Ectodermal cell (in vitro differentiated cells): Measurements from ENCODE around the gene POU2F1.

Experiments
- H3K27ac ChIP-seq: 2 replicates; pipeline ENCODE4 v1.7.0; 2013; ENCODE audit warnings: mild to moderate bottlenecking, low read depth, low read length; ENCODE audit not compliant: insufficient read depth, poor library complexity, severe bottlenecking
- H3K27me3 ChIP-seq: 2 replicates; pipeline ENCODE4 v1.7.0; 2013; ENCODE audit warnings: mild to moderate bottlenecking, low read length; ENCODE audit not compliant: insufficient read depth, control insufficient read depth, poor library complexity, severe bottlenecking
- H3K36me3 ChIP-seq: one replicate; pipeline ENCODE4 v1.7.0; 2013; ENCODE audit warnings: low read length; ENCODE audit not compliant: control insufficient read depth, insufficient read depth
- H3K4me1 ChIP-seq: one replicate; pipeline ENCODE4 v1.7.0; 2013; ENCODE audit warnings: low read length; ENCODE audit not compliant: control insufficient read depth, insufficient read depth
- H3K4me3 ChIP-seq: 2 replicates; pipeline ENCODE4 v1.7.0; 2013; ENCODE audit warnings: low read depth, low read length, control low read depth; ENCODE audit not compliant: insufficient read depth
- H3K9me3 ChIP-seq: 2 replicates; pipeline ENCODE4 v1.7.0; 2013; ENCODE audit warnings: mild to moderate bottlenecking, low read length, moderate library complexity; ENCODE audit not compliant: control insufficient read depth
- WGBS, 2 experiments: methylation state at CpG; one replicate each; pipeline ENCODE4 v1.1.7; 2013; ENCODE audit warnings: missing lambda C conversion rate in 2 of 2; 5-methylcytosine and 5-hydroxymethylcytosine counted together

Gene POU2F1

DNA sequence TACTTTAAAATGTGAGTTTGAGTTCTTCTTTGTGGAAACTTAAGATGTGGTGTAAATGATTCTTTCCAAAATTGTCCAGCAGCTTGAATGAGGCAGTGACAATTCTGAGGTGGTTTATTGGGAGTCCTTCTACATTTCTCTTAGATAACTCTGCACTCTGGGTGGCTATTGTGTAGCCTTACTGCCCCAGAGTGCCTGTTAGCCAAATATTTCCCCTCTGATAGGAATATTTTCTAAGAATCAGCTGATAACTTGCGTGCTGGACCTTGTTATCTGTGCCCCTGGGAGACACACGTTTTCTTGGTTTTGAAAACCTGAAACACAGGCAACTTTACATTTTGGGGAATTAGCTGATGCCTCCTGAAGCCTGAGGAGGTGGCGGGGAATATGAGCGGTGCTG lies 206.0 kb downstream of the POU2F1 start:
- 86 to 89% methylated on average over 4 of the region's 4 CpGs for WGBS, 2 experiments
- Histone ChIP-seq H3K27ac (no peak overlapping the region), H3K9me3 (no peaks in the 10 kb centered on the region), H3K36me3 (no peaks in the 10 kb centered on the region), H3K27me3 (no peaks in the 10 kb centered on the region), H3K4me3 (no peak overlapping the region), H3K4me1 (peaks cover 32% of the 10 kb centered on the region)

DNA sequence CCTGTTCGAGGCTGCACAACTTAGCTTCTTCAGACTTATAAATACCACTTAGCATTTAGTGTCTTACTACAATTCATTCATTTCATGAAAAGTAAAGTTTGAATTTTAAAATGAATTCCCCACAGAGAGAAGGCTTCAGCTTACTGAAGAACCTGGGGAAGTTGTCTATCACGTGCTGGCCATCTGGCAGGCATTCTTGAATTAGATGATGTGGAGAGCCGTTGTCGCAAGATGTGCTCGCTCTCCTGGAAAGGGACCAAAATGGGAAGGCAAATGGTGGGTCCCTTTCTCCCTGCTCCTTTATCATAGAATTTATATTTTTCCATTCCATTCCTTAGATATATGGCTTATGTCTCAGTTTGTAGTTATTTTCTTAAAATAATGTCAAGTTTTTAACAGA lies 207.2 kb downstream of the POU2F1 start:
- no peaks in the 10 kb centered on the region for H3K9me3 ChIP-seq
- H3K27ac ChIP-seq, result no peak overlapping the region
- 91 to 93% methylated on average over 5 of the region's 5 CpGs for WGBS, 2 experiments
- no peaks in the 10 kb centered on the region for H3K36me3 ChIP-seq
- no peaks in the 10 kb centered on the region for H3K27me3 ChIP-seq
- H3K4me1 ChIP-seq, result peaks cover 36% of the 10 kb centered on the region
- H3K4me3 ChIP-seq, result no peak overlapping the region

DNA sequence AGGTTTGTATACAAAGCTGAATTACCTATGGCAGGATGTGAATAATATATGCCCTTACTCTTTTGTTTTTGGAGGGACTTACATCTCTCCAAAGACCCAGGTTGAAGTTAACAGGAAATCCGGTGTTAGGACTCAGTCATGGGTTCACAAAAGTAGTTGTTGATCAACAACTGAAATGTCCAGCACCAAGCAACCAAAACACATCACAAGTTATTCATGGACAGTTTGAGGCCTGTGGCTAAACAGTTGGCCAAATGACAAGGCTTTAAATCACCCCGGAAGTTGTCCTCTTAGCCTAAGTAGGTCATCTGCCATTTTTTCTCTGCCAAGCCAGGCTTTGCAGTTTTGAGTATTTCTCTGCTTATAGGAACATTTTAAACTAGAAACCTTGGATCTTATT lies 207.7 kb downstream of the POU2F1 start:
- Histone ChIP-seq H3K27ac (no peak overlapping the region), H3K36me3 (no peaks in the 10 kb centered on the region), H3K4me1 (peaks cover 36% of the 10 kb centered on the region), H3K4me3 (no peak overlapping the region), H3K27me3 (no peaks in the 10 kb centered on the region), H3K9me3 (no peaks in the 10 kb centered on the region)
- WGBS, 2 experiments, result 94 to 95% methylated on average over 2 of the region's 2 CpGs

DNA sequence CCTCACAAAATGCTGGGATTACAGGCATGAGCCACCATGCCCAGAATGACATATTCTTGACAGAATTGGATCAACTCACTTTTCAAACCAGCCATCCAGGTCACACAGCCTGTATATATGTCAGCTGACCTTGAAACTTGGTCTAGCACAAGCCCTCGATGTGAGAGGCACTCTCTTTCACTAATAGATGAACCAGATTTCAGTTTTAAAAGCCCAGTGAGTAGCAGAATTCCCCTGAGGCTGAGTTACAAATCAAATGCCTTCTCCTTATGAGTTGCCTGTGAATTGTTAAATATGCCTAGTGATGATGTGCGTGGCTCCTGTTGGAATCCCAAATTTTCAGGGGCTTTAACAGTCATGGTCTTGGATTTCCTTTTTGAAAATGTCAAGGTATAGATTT lies 208.9 kb downstream of the POU2F1 start:
- Histone ChIP-seq H3K9me3 (no peaks in the 10 kb centered on the region), H3K27me3 (no peaks in the 10 kb centered on the region), H3K36me3 (no peaks in the 10 kb centered on the region), H3K4me3 (no peak overlapping the region), H3K27ac (no peak overlapping the region), H3K4me1 (peaks cover 33% of the 10 kb centered on the region)
- 91 to 92% methylated on average over 2 of the region's 2 CpGs for WGBS, 2 experiments

DNA sequence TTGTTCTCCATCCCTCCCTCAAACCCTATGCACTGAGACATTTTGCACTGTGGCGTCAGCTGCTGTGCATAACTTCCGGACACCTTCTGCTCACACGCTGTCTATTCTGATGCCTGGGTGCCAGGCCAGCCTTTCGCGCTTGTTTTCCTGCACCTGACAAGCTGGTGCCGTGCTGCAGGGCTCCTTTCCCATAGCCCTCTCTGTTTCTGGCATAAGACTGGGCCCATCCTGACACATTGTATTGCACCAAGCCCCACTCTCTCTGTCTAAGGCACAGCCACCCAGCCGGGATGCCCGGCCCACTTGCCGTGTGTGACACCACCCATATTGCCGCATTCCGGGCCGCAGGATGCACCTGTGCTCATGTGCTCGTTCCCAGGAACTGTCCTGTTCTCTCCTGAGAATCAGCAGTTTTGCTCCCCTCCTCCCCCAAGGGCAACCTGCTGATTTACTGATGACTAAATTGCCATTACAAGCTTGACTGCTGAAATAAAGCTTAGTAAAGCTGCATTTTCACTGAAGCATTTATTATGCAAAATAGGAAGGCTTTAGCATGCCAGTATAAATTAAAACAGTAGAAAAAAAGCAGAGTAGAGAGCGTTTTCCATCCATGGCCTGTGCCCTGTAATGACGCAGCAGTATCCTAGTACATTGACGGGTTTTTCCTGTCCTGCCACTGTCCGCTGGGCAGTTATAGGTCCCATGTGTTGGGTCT lies 209.6 kb downstream of the POU2F1 start:
- H3K4me1 ChIP-seq, result peaks cover 27% of the 10 kb centered on the region
- no peak overlapping the region for H3K4me3 ChIP-seq
- WGBS, 2 experiments, result 61% methylated on average over 17 of the region's 17 CpGs
- no peaks in the 10 kb centered on the region for H3K27me3 ChIP-seq
- H3K27ac ChIP-seq, result no peak overlapping the region
- H3K36me3 ChIP-seq, result no peaks in the 10 kb centered on the region
- H3K9me3 ChIP-seq, result no peaks in the 10 kb centered on the region

DNA sequence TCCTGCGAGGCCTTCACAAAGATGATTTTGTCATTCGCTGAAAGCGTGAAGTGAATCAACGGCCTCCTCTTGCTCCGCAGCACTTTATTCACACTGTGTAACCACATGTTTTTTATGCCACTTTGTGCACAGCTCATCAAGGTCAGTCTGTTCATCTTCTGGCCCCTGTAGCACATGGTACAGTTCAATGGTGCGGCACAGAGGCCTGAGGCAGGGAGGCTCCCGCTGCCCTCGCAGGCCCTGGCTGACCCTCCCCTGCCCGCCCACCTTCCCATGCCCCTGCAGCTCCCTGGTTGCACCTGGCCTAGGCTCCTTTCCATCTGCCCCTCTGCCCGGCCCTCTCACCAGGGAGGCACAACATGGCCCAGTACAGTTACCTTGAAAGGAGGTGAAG lies 210.2 kb downstream of the POU2F1 start:
- Histone ChIP-seq H3K27ac (no peak overlapping the region), H3K9me3 (no peaks in the 10 kb centered on the region), H3K4me3 (no peak overlapping the region), H3K27me3 (no peaks in the 10 kb centered on the region), H3K4me1 (peaks cover 21% of the 10 kb centered on the region), H3K36me3 (no peaks in the 10 kb centered on the region)
- 77 to 78% methylated on average over 10 of the region's 10 CpGs for WGBS, 2 experiments

DNA sequence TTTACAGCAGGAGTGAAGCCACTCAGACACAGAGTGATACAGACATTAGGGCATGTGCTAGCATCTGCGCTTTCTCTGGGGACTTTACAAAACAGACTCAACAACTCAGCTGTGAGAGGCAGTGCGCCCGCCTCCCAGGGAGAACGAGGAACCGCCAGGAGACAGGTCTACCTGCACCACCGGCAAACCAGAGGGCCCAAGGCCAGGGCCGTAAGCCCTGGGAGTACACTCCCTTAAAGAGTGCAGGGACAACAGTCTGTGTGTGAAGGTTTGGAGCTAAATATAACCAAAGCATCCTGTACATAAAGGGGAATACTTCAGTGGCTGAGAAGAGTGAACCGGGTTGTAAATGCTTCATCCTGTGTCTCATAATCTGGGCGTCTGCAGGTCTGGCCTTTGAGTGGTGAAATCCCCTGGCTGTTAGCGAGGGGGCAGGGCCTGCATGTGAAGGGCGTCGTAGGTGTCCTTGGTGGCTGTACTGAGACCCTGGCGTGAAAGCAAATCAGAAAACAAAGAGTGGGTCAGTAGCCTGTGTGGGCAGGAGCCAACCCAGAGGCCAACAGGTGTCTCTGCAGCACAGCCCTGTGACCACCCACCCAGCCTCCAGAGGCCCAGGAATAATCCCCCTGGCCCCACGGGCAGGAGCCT lies 210.7 kb downstream of the POU2F1 start:
- Histone ChIP-seq H3K4me1 (peaks cover 17% of the 10 kb centered on the region), H3K9me3 (no peaks in the 10 kb centered on the region), H3K27me3 (no peaks in the 10 kb centered on the region), H3K36me3 (no peaks in the 10 kb centered on the region), H3K4me3 (no peak overlapping the region), H3K27ac (no peak overlapping the region)
- 83 to 85% methylated on average over 14 of the region's 14 CpGs for WGBS, 2 experiments

DNA sequence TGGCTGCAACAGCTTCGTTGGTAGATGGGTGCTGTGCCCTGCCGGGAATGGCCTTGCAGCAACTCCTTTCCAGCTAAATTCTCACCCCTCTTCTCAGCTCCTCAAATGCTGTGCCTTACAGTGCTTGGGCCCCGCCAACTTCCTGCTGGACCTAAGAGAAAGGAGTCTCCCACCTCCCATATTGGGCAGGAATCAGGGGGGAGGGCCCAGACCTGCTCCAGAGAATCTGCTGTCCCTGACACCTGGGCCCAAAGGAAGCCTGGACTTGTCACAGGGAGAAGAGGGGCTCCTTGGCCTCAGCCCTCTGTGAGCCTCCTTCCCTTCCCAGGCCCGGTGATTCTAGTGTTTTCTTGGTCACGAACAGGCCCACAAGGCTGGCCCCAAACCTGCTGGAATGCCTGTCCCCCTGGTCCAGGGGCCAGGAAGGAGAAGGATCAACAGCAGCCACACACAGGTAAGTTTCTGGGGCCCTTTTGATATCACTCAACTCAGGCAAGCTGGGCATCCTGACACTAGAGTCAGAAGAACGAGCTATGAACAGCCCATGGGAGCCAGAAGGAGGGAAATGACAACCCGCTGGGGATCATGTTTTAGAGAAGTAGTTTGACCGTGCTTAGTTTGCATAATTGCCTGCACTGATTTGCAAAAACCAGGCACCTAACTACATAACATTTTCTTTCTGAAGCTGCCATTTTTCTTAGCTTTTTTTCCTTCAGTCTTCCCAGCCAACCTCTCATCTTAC lies 211.4 kb downstream of the POU2F1 start:
- 88 to 91% methylated on average over 8 of the region's 8 CpGs for WGBS, 2 experiments
- Histone ChIP-seq H3K4me3 (no peak overlapping the region), H3K27me3 (no peaks in the 10 kb centered on the region), H3K4me1 (peaks cover 12% of the 10 kb centered on the region), H3K36me3 (no peaks in the 10 kb centered on the region), H3K27ac (no peak overlapping the region), H3K9me3 (no peaks in the 10 kb centered on the region)

DNA sequence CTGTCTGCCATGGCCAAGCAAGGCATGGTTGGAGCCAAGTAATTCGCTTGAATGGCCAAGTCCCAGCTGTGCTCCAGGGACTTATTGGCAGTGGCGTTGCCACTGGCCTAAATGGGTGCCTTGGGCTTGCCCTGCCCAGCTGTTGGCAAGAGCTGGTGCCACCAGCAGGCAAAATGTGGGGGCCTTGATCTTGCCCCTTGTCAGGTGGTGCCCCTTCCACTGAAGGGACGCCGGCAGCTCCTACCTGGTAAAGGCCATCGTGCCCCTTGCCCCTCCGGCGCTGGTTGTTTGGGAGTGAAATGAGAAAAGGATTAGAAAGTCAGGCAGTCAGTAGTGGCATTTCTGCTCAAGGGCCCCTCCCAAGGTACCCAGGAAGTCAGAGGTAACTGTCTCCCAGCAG lies 212.1 kb downstream of the POU2F1 start:
- WGBS, 2 experiments, result 97% methylated on average over 7 of the region's 7 CpGs
- peaks cover 12% of the 10 kb centered on the region for H3K4me1 ChIP-seq
- no peaks in the 10 kb centered on the region for H3K9me3 ChIP-seq
- H3K27me3 ChIP-seq, result no peaks in the 10 kb centered on the region
- no peak overlapping the region for H3K4me3 ChIP-seq
- no peak overlapping the region for H3K27ac ChIP-seq
- H3K36me3 ChIP-seq, result no peaks in the 10 kb centered on the region

DNA sequence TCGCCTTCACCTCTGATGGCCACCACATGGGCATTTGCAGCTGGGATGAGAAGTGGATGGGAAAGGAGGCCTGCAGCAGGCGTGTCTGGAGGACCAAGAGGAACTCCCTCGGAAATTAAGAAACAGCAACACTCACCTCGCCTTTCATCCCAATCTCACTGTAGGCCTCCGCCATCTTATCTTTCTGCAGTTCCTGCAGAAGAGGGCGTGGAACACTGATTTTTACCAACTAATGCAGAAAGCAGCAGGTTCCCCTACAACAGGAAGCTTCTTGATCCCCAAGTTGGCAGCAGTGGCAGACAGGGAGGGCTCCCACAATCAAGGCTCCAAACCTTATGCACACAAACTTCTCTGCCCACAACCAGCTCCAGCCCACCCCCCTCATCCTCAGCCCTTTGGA lies 213.2 kb downstream of the POU2F1 start:
- no peaks in the 10 kb centered on the region for H3K9me3 ChIP-seq
- peaks cover 12% of the 10 kb centered on the region for H3K4me1 ChIP-seq
- peaks cover 8% of the 10 kb centered on the region for H3K27me3 ChIP-seq
- WGBS, 2 experiments, result 94 to 97% methylated on average over 6 of the region's 6 CpGs
- no peaks in the 10 kb centered on the region for H3K36me3 ChIP-seq
- no peak overlapping the region for H3K4me3 ChIP-seq
- no peak overlapping the region for H3K27ac ChIP-seq
